Thyroid gland (tissue), 4 donors: ENCODE measurements around the gene ABO.

ENCODE experiments used
- POLR2A ChIP-seq, 2 donors: fragments of 450-650 bp; IDR thresholded peaks; one replicate each; pipeline ENCODE4 v1.6.1; 2017; ENCODE audit warnings: antibody characterized with exemption in 2 of 2, mild to moderate bottlenecking in 2 of 2, moderate library complexity in 1 of 2
- TF ChIP-seq, protein P1 (sequence below), 6 experiments: fragments of 200-600 bp in 3 of 6; fragments of 450-650 bp in 3 of 6; sonication (generic) in 3 of 6; IDR thresholded peaks; one replicate each; pipeline ENCODE4 v1.5.1; 2016 to 2019; ENCODE audit warnings: antibody characterized with exemption in 6 of 6, mild to moderate bottlenecking in 2 of 6, inconsistent platforms in 1 of 6, moderate library complexity in 1 of 6

GRCh38 chr9:133305731-133306130, 30.7 kb upstream of the ABO start:
- TF ChIP-seq, protein P1, sequence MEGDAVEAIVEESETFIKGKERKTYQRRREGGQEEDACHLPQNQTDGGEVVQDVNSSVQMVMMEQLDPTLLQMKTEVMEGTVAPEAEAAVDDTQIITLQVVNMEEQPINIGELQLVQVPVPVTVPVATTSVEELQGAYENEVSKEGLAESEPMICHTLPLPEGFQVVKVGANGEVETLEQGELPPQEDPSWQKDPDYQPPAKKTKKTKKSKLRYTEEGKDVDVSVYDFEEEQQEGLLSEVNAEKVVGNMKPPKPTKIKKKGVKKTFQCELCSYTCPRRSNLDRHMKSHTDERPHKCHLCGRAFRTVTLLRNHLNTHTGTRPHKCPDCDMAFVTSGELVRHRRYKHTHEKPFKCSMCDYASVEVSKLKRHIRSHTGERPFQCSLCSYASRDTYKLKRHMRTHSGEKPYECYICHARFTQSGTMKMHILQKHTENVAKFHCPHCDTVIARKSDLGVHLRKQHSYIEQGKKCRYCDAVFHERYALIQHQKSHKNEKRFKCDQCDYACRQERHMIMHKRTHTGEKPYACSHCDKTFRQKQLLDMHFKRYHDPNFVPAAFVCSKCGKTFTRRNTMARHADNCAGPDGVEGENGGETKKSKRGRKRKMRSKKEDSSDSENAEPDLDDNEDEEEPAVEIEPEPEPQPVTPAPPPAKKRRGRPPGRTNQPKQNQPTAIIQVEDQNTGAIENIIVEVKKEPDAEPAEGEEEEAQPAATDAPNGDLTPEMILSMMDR (IDR thresholded peaks at IDR 0.05), result no peak
- TF ChIP-seq POLR2A (IDR thresholded peaks at IDR 0.05), result no peak
